ENCODE results near the gene TSPAN33. TPM values are rescaled to one million over a fixed set of nuclear protein-coding genes. Genes with fewer than 3 reads are reported as not detected.

Gene TSPAN33
- total RNA-seq, 4 donors from 2014 or later: 5.6 to 9.1 (median 7.8) TPM

- no peaks in the 10 kb centered on the region for H3K9me3 ChIP-seq
- no peaks in the 10 kb centered on the region for H3K36me3 ChIP-seq
- no peak overlapping the region for H3K4me3 ChIP-seq
- intact Hi-C loops (cut with DNase I; ENCODE audit: low total_unique reads): no loop called here
- in situ Hi-C loops (cut with MboI; ENCODE audit: low sequenced_read_pairs in 4 of 4): loop anchor here in 1 of 4 donors (10.0 kb wide), 1 partner anchor 177 kb away; no protein-coding TSS in a partner anchor
- no peaks in the 10 kb centered on the region for H3K27me3 ChIP-seq
- TF ChIP-seq POLR2A (IDR thresholded peaks at IDR 0.05): no peak
- TF ChIP-seq CTCF (IDR thresholded peaks at IDR 0.05 in 4 of 5, conservative IDR thresholded peaks at IDR 0.05 in 1 of 5): no peak
- ATAC-seq (no peak), DNase-seq (no peak)
- H3K27ac ChIP-seq: no peak overlapping the region
- peaks cover 7 to 18% of the 10 kb centered on the region in 2 donors for H3K4me1 ChIP-seq
These were observed 42.8 kb upstream of the TSPAN33 start for GRCh38 chr7:129101746-129102145.

DNA sequence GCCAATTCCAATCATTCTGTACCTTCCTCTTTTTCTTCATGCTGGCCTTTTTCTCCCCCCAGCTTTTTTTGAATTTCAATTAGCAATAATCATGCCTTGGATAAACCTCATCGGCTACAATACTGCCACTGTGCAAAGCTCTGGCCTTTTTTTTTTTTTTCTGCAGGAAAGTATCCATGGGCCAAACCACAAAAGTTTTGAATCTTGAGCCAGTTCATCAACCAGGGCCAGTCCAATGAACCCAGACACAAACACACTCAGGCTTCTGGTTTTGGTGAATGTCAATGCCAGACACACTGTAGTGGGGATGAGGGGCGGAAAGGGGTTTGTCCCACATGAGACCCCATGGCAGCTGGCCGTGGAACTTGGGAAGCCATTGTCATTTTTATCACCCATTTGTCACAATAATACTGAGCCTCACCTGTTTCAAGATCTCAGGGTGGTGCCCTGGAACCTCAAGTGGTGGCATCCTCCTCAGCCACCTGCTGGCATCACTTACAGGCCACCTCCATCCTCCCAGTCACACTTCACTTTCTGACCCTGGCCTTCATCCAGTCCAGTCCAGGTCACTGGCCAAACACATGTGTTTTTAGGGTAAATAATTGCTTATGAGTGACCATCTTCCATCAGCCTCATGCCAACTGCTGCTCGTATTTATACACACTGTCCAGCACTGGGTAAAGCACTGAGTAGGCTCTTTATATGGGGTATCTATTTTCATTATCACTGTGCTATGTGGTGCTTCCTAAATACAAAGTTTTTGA lies 40.8 kb upstream of the TSPAN33 start:
- no peak overlapping the region for H3K27ac ChIP-seq
- no peaks in the 10 kb centered on the region for H3K36me3 ChIP-seq
- TF ChIP-seq POLR2A (IDR thresholded peaks at IDR 0.05) (no peak), CTCF (IDR thresholded peaks at IDR 0.05 in 4 of 5, conservative IDR thresholded peaks at IDR 0.05 in 1 of 5) (no peak)
- ATAC-seq: no peak
- intact Hi-C loops (cut with DNase I; ENCODE audit: low total_unique reads) (no loop called here), in situ Hi-C loops (cut with MboI; ENCODE audit: low sequenced_read_pairs in 4 of 4) (loop anchor here in 1 of 4 donors (10.0 kb wide), 1 partner anchor 179 kb away; no protein-coding TSS in a partner anchor)
- no peak for DNase-seq
- H3K4me1 ChIP-seq: peaks cover 7 to 18% of the 10 kb centered on the region in 2 donors
- no peaks in the 10 kb centered on the region for H3K27me3 ChIP-seq
- no peaks in the 10 kb centered on the region for H3K9me3 ChIP-seq
- H3K4me3 ChIP-seq: no peak overlapping the region

GRCh38 chr7:129108581-129108980 lies 35.9 kb upstream of the TSPAN33 start:
- no peak for TF ChIP-seq CTCF (IDR thresholded peaks at IDR 0.05 in 4 of 5, conservative IDR thresholded peaks at IDR 0.05 in 1 of 5)
- TF ChIP-seq POLR2A (IDR thresholded peaks at IDR 0.05): no peak
- intact Hi-C loops (cut with DNase I; ENCODE audit: low total_unique reads) (no loop called here), in situ Hi-C loops (cut with MboI; ENCODE audit: low sequenced_read_pairs in 4 of 4) (loop anchor here in 1 of 4 donors (10.0 kb wide), 1 partner anchor 184 kb away; no protein-coding TSS in a partner anchor)

GRCh38 chr7:129110258-129110981 lies 34.1 kb upstream of the TSPAN33 start:
- H3K27me3 ChIP-seq: no peaks in the 10 kb centered on the region
- in situ Hi-C loops (cut with MboI; ENCODE audit: low sequenced_read_pairs in 4 of 4): no loop called here
- no peaks in the 10 kb centered on the region for H3K36me3 ChIP-seq

More at GRCh38 chr7:129108581-129108980, 35.9 kb upstream of the TSPAN33 start:
- no peak for ATAC-seq
- Histone ChIP-seq H3K4me1 (no peaks in the 10 kb centered on the region), H3K4me3 (no peak overlapping the region), H3K9me3 (no peaks in the 10 kb centered on the region), H3K27me3 (no peaks in the 10 kb centered on the region), H3K36me3 (no peaks in the 10 kb centered on the region), H3K27ac (no peak overlapping the region)
- DNase-seq: no peak

More at GRCh38 chr7:129110258-129110981, 34.1 kb upstream of the TSPAN33 start:
- TF ChIP-seq POLR2A (IDR thresholded peaks at IDR 0.05): no peak
- no peak for TF ChIP-seq CTCF (IDR thresholded peaks at IDR 0.05 in 4 of 5, conservative IDR thresholded peaks at IDR 0.05 in 1 of 5)
- no peak for DNase-seq
- no peak for ATAC-seq
- no peak overlapping the region for H3K4me3 ChIP-seq
- no peak overlapping the region for H3K27ac ChIP-seq
- no peaks in the 10 kb centered on the region for H3K4me1 ChIP-seq
- intact Hi-C loops (cut with DNase I; ENCODE audit: low total_unique reads): no loop called here
- H3K9me3 ChIP-seq: no peaks in the 10 kb centered on the region

Measured in gastrocnemius medialis (tissue), 4 donors.